WERI-Rb-1 (cell line): Measurements from ENCODE around the gene RPL19.

Experiments
- DNase-seq: peaks from one replicate; pipeline ENCODE4 v3.0.0-alpha.2; 2020
- H3K27ac ChIP-seq: fragments of 250-450 bp; sonication (Bioruptor Pico); 2 replicates; pipeline ENCODE4 v1.5.1; 2020; ENCODE audit warnings: mild to moderate bottlenecking, moderate library complexity
- H3K27me3 ChIP-seq: fragments of 250-450 bp; sonication (Bioruptor Pico); 2 replicates; pipeline ENCODE4 v1.5.1; 2021; ENCODE audit warnings: mild to moderate bottlenecking, low read depth, moderate library complexity; ENCODE audit not compliant: insufficient read depth, severe bottlenecking
- H3K36me3 ChIP-seq: fragments of 250-450 bp; sonication (Bioruptor Pico); 2 replicates; pipeline ENCODE4 v1.5.1; 2020; ENCODE audit warnings: mild to moderate bottlenecking, moderate library complexity
- H3K4me3 ChIP-seq: 2 replicates; pipeline ENCODE4 v1.5.1; 2011; ENCODE audit warnings: low read depth, mild to moderate bottlenecking, control low read depth, low read length
- H3K9me3 ChIP-seq: fragments of 250-450 bp; sonication (Bioruptor Pico); 2 replicates; pipeline ENCODE4 v1.5.1; 2021; ENCODE audit warnings: mild to moderate bottlenecking, moderate library complexity; ENCODE audit not compliant: severe bottlenecking
- CTCF ChIP-seq: IDR thresholded peaks from 2 replicates; pipeline ENCODE4 v1.5.1; 2011; ENCODE audit warnings: low read depth, mild to moderate bottlenecking, control low read depth, inconsistent platforms, low read length

The RPL19 gene

GRCh38 chr17:39196808-39197291, 3.2 kb upstream of the RPL19 start:
- peak; percentile 31 for DNase-seq
- Histone ChIP-seq H3K4me3 (peak overlapping the region; percentile 77), H3K27me3 (no peaks in the 10 kb centered on the region), H3K27ac (peak overlapping the region; percentile 69), H3K9me3 (no peaks in the 10 kb centered on the region), H3K36me3 (peaks cover 19% of the 10 kb centered on the region)
- no peak for TF ChIP-seq CTCF

- DNase-seq = peak; percentile 89
- no peak for TF ChIP-seq CTCF
- Histone ChIP-seq H3K9me3 (no peaks in the 10 kb centered on the region), H3K4me3 (peak within 1 kb of the TSS; percentile 77), H3K36me3 (peaks cover 26% of the 10 kb centered on the region), H3K27ac (peak within 1 kb of the TSS; percentile 69), H3K27me3 (no peaks in the 10 kb centered on the region)
Observed at GRCh38 chr17:39197380-39198185, 2.5 kb upstream of the RPL19 start, which contains the start of gene CACNB1. CACNB1 (minus strand) TSS chr17:39197669; CDS start chr17:39197495, 174 bp downstream.

- Histone ChIP-seq H3K27ac (peak overlapping the region; percentile 69), H3K4me3 (no peak overlapping the region; the same call in 1 of the 2 replicates), H3K27me3 (no peaks in the 10 kb centered on the region), H3K36me3 (peaks cover 32% of the 10 kb centered on the region), H3K9me3 (no peaks in the 10 kb centered on the region)
- no peak for DNase-seq
- TF ChIP-seq CTCF = no peak
Observed at GRCh38 chr17:39198186-39198566, 1.9 kb upstream of the RPL19 start.

DNA sequence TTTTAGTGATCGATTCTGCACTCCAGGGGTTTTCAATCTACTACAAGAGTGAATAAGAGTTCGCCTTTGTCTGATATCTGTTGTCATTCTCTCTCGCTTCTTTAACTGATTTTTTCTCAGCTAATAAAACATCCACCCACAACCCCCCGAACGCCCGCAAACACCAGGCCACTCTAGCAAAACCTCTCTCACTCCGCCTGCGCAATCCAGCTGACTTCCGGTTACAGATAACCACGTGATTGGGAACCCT, 338 bp upstream of the RPL19 start:
- no peaks in the 10 kb centered on the region for H3K27me3 ChIP-seq
- DNase-seq = peak; percentile 91
- H3K4me3 ChIP-seq = peak overlapping the region; percentile 96
- H3K9me3 ChIP-seq = no peaks in the 10 kb centered on the region
- H3K27ac ChIP-seq = peak overlapping the region; percentile 100
- peaks cover 38% of the 10 kb centered on the region for H3K36me3 ChIP-seq
- TF ChIP-seq CTCF = no peak

GRCh38 chr17:39200957-39201510, 951 bp downstream of the RPL19 start:
- no peak for DNase-seq
- Histone ChIP-seq H3K4me3 (peak overlapping the region; percentile 96), H3K9me3 (no peaks in the 10 kb centered on the region), H3K27ac (peak overlapping the region; percentile 100), H3K36me3 (peaks cover 43% of the 10 kb centered on the region), H3K27me3 (no peaks in the 10 kb centered on the region)
- TF ChIP-seq CTCF = no peak
